DMS53 treated with DMSO at 0.1 percent for 48 hours (cell line): ENCODE data around the gene PIN1.
A peak's percentile ranks its signal among the peaks of the same experiment; 100 is the strongest.

Source experiments
- DNase-seq: peaks from one replicate; lab custom pipeline; 2025; ENCODE audit not compliant: unreplicated experiment; lab: John Stamatoyannopoulos, UW

PIN1 gene

GRCh38 chr19:9854282-9854846, 19.2 kb downstream of the PIN1 start:
- DNase-seq, result no peak

GRCh38 chr19:9856609-9857008, 21.5 kb downstream of the PIN1 start:
- no peak for DNase-seq

GRCh38 chr19:9857076-9857721, 22.1 kb downstream of the PIN1 start:
- no peak for DNase-seq

- DNase-seq, result no peak
Observed at GRCh38 chr19:9857920-9858746, 23.0 kb downstream of the PIN1 start.

- no peak for DNase-seq
Observed at GRCh38 chr19:9858766-9859165, 23.6 kb downstream of the PIN1 start.

- no peak for DNase-seq
Observed at GRCh38 chr19:9860407-9860806, 25.3 kb downstream of the PIN1 start.

- DNase-seq, result no peak
Observed at GRCh38 chr19:9861503-9861902, 26.4 kb downstream of the PIN1 start.

GRCh38 chr19:9862938-9863337, 27.8 kb downstream of the PIN1 start:
- no peak for DNase-seq

- no peak for DNase-seq
Observed at GRCh38 chr19:9863759-9864158, 28.6 kb downstream of the PIN1 start.

GRCh38 chr19:9865732-9866501, 30.8 kb downstream of the PIN1 start:
- no peak for DNase-seq

GRCh38 chr19:9868983-9869617, 34.0 kb downstream of the PIN1 start:
- no peak for DNase-seq

GRCh38 chr19:9871626-9872338, 36.7 kb downstream of the PIN1 start:
- DNase-seq, result peak; percentile 58

GRCh38 chr19:9872618-9873242, 37.6 kb downstream of the PIN1 start:
- no peak for DNase-seq

- DNase-seq, result no peak
Observed at GRCh38 chr19:9875031-9875627, 40.0 kb downstream of the PIN1 start.

GRCh38 chr19:9875796-9876195, 40.7 kb downstream of the PIN1 start:
- no peak for DNase-seq

- no peak for DNase-seq
Observed at GRCh38 chr19:9877780-9878510, 42.8 kb downstream of the PIN1 start.

GRCh38 chr19:9878511-9879196, 43.5 kb downstream of the PIN1 start:
- no peak for DNase-seq

- DNase-seq, result no peak
Observed at GRCh38 chr19:9881720-9882119, 46.6 kb downstream of the PIN1 start.
